HepG2 (cell line): ENCODE results near the gene MAPKAPK3. TPM values are rescaled to one million over a fixed set of nuclear protein-coding genes. Genes with fewer than 3 reads are reported as not detected.

Experiments
- AGO1 ChIP-seq: fragments of 200-400 bp; formaldehyde crosslinking; IDR thresholded peaks from 2 replicates; pipeline ENCODE4 v1.6.1; 2017; ENCODE audit warnings: mild to moderate bottlenecking, low read depth, low read length, moderate library complexity; ENCODE audit not compliant: poor library complexity, severe bottlenecking
- EEA1 ChIP-seq: sonication (generic); formaldehyde crosslinking; IDR thresholded peaks from 2 replicates; pipeline ENCODE4 v1.5.1; 2020; ENCODE audit warnings: mild to moderate bottlenecking, missing genetic modification reagents, borderline replicate concordance
- EED ChIP-seq: sonication (generic); formaldehyde crosslinking; IDR thresholded peaks from 2 replicates; pipeline ENCODE4 v1.5.0; 2020; ENCODE audit warnings: mild to moderate bottlenecking, missing genetic modification reagents
- FOXO1 ChIP-seq: sonication (generic); formaldehyde crosslinking; IDR thresholded peaks from 2 replicates; pipeline ENCODE4 v1.4.0; 2020; ENCODE audit warnings: missing genetic modification reagents
- KAT8 ChIP-seq: IDR thresholded peaks from 2 replicates; pipeline ENCODE4 v1.6.1; 2016; ENCODE audit warnings: missing genetic modification reagents, missing compliant biosample characterization
- SNAPC2 ChIP-seq: sonication (generic); formaldehyde crosslinking; IDR thresholded peaks from 2 replicates; pipeline ENCODE4 v1.8.1; 2022; ENCODE audit warnings: mild to moderate bottlenecking, missing genetic modification reagents
- TEAD3 ChIP-seq: optimal IDR thresholded peaks from 2 replicates; pipeline ENCODE3; 2016; ENCODE audit warnings: borderline replicate concordance
- ZMYM2 ChIP-seq: sonication (generic); formaldehyde crosslinking; IDR thresholded peaks from 2 replicates; pipeline ENCODE4 v1.8.0; 2022; ENCODE audit warnings: mild to moderate bottlenecking, missing genetic modification reagents
- ZNF143 ChIP-seq: sonication (generic); formaldehyde crosslinking; IDR thresholded peaks from 2 replicates; pipeline ENCODE4 v1.4.0; 2020; ENCODE audit warnings: missing genetic modification reagents
- ZNF329 ChIP-seq: sonication (generic); formaldehyde crosslinking; IDR thresholded peaks from 2 replicates; pipeline ENCODE4 v1.9.0; 2021; ENCODE audit warnings: low read depth, mild to moderate bottlenecking, missing genetic modification reagents
- ZNF562 ChIP-seq: sonication (generic); formaldehyde crosslinking; IDR thresholded peaks from 2 replicates; pipeline ENCODE4 v1.8.0; 2022; ENCODE audit warnings: missing genetic modification reagents, borderline replicate concordance
- ZNF83 ChIP-seq: sonication (generic); formaldehyde crosslinking; IDR thresholded peaks from 2 replicates; pipeline ENCODE4 v1.4.0; 2020; ENCODE audit warnings: missing genetic modification reagents, mild to moderate bottlenecking, borderline replicate concordance
- ZSCAN29 ChIP-seq: sonication (generic); formaldehyde crosslinking; conservative IDR thresholded peaks from 2 replicates; pipeline ENCODE4 v1.4.0; 2020; ENCODE audit warnings: mild to moderate bottlenecking, missing genetic modification reagents
- polyA plus RNA-seq, 8 experiments: library from polyadenylated mRNA; depleted of rRNA in 3 of 8; stranded (reverse) in 7 of 8; unstranded in 1 of 8; fragments of >200 nt; fragmentation: Illumina TruSeq in 4 of 8; extraction: Trizol in 4 of 8; gene quantifications; 2 replicates each; pipeline versions ENCODE4 v1.2.1 to v1.2.3, GENCODE V29; 2011 to 2016; ENCODE audit warnings: low read depth in 4 of 8, missing spikeins in 1 of 8, mixed read lengths in 1 of 8; ENCODE audit not compliant: insufficient read depth in 1 of 8
- total RNA-seq, 5 experiments: library from RNA; depleted of rRNA; stranded (reverse); fragments of >200 nt; fragmentation: Illumina TruSeq; extraction: Trizol; gene quantifications; 2 replicates each; pipeline ENCODE4 v1.2.3, GENCODE V29; 2016; ENCODE audit warnings: low read depth in 1 of 5
- TF ChIP-seq, protein P1 (sequence below), 2 experiments: sonication (generic) in 1 of 2; formaldehyde crosslinking in 1 of 2; IDR thresholded peaks; 2 replicates each; pipeline versions ENCODE4 v1.6.1 to v1.9.0; 2014 to 2022; ENCODE audit warnings: antibody characterized with exemption in 1 of 2, borderline replicate concordance in 1 of 2, inconsistent platforms in 1 of 2, low read depth in 1 of 2, missing genetic modification reagents in 1 of 2
- TF ChIP-seq, protein P2 (sequence below): sonication (generic); formaldehyde crosslinking; IDR thresholded peaks from 2 replicates; pipeline ENCODE4 v1.5.1; 2020; ENCODE audit warnings: mild to moderate bottlenecking, missing genetic modification reagents, moderate library complexity
- TF ChIP-seq, protein P3 (sequence below): sonication (generic); formaldehyde crosslinking; conservative IDR thresholded peaks from 2 replicates; pipeline ENCODE4 v1.4.0; 2020; ENCODE audit warnings: mild to moderate bottlenecking, missing genetic modification reagents, moderate library complexity

MAPKAPK3 gene
- total and polyA plus RNA-seq, 2 of the 13 experiments (the other 11 are each of a cell fraction or from before 2014, with no cell fraction given): 39.9 to 41.2 TPM

DNA sequence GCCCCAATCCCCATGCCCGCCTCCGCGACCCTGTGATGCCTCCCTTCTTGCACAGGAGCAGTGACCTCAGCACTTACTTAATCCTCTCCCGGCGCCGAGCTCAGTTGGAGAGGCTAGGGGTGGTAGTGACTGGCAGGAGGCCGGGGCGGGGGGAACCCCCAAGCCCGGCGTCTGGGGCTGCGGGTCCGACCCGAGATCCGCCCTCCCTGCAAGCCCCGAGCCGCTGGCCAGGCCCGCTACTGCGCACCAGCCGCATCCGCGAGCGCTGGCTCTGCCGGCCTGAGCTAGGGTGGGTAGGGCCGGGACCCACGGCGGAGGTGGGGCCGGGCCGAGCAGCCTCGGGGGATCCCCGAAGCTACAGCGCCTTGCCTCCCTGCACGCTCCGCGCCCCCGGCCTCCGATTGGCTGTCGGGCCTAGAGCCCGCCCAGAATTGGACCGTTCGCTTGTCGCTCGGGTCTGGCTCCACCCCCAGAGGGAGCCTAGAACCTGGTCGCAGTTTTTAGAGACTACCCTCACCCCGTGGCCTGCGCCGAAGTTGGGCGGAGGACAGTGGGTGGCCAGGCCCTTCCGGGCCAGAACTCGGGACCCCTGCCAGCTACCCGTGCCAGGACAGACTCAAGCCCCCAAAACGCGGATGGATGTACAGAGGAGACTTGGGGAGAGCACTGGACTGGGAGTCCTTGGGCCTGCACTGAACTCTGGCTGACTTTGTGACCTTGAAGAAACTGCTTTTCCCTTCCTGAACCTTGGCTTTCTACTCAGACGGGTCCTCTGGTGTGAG is 49.4 kb upstream of the MAPKAPK3 start, which contains the start of gene C3orf18 (continued):
- TF ChIP-seq, protein P1, sequence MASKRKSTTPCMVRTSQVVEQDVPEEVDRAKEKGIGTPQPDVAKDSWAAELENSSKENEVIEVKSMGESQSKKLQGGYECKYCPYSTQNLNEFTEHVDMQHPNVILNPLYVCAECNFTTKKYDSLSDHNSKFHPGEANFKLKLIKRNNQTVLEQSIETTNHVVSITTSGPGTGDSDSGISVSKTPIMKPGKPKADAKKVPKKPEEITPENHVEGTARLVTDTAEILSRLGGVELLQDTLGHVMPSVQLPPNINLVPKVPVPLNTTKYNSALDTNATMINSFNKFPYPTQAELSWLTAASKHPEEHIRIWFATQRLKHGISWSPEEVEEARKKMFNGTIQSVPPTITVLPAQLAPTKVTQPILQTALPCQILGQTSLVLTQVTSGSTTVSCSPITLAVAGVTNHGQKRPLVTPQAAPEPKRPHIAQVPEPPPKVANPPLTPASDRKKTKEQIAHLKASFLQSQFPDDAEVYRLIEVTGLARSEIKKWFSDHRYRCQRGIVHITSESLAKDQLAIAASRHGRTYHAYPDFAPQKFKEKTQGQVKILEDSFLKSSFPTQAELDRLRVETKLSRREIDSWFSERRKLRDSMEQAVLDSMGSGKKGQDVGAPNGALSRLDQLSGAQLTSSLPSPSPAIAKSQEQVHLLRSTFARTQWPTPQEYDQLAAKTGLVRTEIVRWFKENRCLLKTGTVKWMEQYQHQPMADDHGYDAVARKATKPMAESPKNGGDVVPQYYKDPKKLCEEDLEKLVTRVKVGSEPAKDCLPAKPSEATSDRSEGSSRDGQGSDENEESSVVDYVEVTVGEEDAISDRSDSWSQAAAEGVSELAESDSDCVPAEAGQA (IDR thresholded peaks at IDR 0.05; ENCODE audit: low read depth): no peak
- TF ChIP-seq, protein P1 (CRISPR knock-in tag; IDR thresholded peaks at IDR 0.05; ENCODE audit: borderline replicate concordance): no peak
- TF ChIP-seq, protein P2, sequence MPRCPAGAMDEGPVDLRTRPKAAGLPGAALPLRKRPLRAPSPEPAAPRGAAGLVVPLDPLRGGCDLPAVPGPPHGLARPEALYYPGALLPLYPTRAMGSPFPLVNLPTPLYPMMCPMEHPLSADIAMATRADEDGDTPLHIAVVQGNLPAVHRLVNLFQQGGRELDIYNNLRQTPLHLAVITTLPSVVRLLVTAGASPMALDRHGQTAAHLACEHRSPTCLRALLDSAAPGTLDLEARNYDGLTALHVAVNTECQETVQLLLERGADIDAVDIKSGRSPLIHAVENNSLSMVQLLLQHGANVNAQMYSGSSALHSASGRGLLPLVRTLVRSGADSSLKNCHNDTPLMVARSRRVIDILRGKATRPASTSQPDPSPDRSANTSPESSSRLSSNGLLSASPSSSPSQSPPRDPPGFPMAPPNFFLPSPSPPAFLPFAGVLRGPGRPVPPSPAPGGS (CRISPR knock-in tag): no peak
- no peak for TF ChIP-seq ZNF329 (CRISPR knock-in tag)
- TF ChIP-seq ZNF83: no peak
- no peak for TF ChIP-seq EEA1 (CRISPR knock-in tag)
- no peak for TF ChIP-seq ZSCAN29 (CRISPR knock-in tag)
- no peak for TF ChIP-seq KAT8 (CRISPR knock-in tag)
- no peak for TF ChIP-seq SNAPC2 (CRISPR knock-in tag)
- TF ChIP-seq TEAD3: no peak
- TF ChIP-seq ZNF562 (CRISPR knock-in tag): no peak
- no peak for TF ChIP-seq AGO1
- 0 out of 2 replicates have a peak, but pooled peaks have one; percentile 16 for TF ChIP-seq EED (CRISPR knock-in tag)
- TF ChIP-seq, protein P3, sequence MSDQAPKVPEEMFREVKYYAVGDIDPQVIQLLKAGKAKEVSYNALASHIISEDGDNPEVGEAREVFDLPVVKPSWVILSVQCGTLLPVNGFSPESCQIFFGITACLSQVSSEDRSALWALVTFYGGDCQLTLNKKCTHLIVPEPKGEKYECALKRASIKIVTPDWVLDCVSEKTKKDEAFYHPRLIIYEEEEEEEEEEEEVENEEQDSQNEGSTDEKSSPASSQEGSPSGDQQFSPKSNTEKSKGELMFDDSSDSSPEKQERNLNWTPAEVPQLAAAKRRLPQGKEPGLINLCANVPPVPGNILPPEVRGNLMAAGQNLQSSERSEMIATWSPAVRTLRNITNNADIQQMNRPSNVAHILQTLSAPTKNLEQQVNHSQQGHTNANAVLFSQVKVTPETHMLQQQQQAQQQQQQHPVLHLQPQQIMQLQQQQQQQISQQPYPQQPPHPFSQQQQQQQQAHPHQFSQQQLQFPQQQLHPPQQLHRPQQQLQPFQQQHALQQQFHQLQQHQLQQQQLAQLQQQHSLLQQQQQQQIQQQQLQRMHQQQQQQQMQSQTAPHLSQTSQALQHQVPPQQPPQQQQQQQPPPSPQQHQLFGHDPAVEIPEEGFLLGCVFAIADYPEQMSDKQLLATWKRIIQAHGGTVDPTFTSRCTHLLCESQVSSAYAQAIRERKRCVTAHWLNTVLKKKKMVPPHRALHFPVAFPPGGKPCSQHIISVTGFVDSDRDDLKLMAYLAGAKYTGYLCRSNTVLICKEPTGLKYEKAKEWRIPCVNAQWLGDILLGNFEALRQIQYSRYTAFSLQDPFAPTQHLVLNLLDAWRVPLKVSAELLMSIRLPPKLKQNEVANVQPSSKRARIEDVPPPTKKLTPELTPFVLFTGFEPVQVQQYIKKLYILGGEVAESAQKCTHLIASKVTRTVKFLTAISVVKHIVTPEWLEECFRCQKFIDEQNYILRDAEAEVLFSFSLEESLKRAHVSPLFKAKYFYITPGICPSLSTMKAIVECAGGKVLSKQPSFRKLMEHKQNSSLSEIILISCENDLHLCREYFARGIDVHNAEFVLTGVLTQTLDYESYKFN: no peak
- TF ChIP-seq ZNF143 (CRISPR knock-in tag): no peak
- no peak for TF ChIP-seq FOXO1
- TF ChIP-seq ZMYM2 (CRISPR knock-in tag): no peak
